Prostate gland (tissue), 2 donors: ENCODE results near the gene POMGNT2.

ENCODE experiments used
- CTCF ChIP-seq, 4 experiments: fragments of 200-600 bp in 2 of 4; fragments of 450-650 bp in 2 of 4; sonication (generic) in 2 of 4; IDR thresholded peaks; 1 replicate in 3 of 4; 2 replicates in 1 of 4; pipeline ENCODE4 v1.5.1; 2016 to 2019; ENCODE audit warnings: antibody characterized with exemption in 4 of 4, mild to moderate bottlenecking in 2 of 4, moderate library complexity in 2 of 4
- POLR2A ChIP-seq: fragments of 450-650 bp; IDR thresholded peaks from one replicate; pipeline ENCODE4 v1.6.1; 2016; ENCODE audit warnings: antibody characterized with exemption, mild to moderate bottlenecking
- POLR2AphosphoS5 ChIP-seq: sonication (generic); formaldehyde crosslinking; IDR thresholded peaks from one replicate; pipeline ENCODE4 v1.6.1; 2017; ENCODE audit warnings: antibody characterized with exemption

- TF ChIP-seq CTCF (IDR thresholded peaks at IDR 0.05) (no peak), POLR2A (no peak), POLR2AphosphoS5 (no peak)
These were observed 36.6 kb upstream of the POMGNT2 start for GRCh38 chr3:43142472-43142871.
